ENCODE data around the gene EFNA4. TPM values are rescaled to one million over a fixed set of nuclear protein-coding genes. Genes with fewer than 3 reads are reported as not detected.

Gene EFNA4
- total RNA-seq, 3 donors from 2014 or later = 4.2 to 4.5 (median 4.3) TPM

- Mint-ChIP-seq H3K36me3 (ENCODE audit: insufficient read depth) (no peaks in the 10 kb centered on the region), H3K4me1 (ENCODE audit: low read depth) (no peaks in the 10 kb centered on the region), H3K4me3 (no peak overlapping the region), H3K9me3 (no peaks in the 10 kb centered on the region), H3K27me3 (ENCODE audit: low read depth) (peaks cover 1% of the 10 kb centered on the region)
- DNase-seq (no peak), ATAC-seq (no peak)
These were observed 37.4 kb upstream of the EFNA4 start for GRCh38 chr1:155026154-155026553.

GRCh38 chr1:155026588-155026987, 37.0 kb upstream of the EFNA4 start:
- no peak for ATAC-seq
- Mint-ChIP-seq H3K36me3 (ENCODE audit: insufficient read depth) (no peaks in the 10 kb centered on the region), H3K4me3 (no peak overlapping the region), H3K9me3 (no peaks in the 10 kb centered on the region), H3K4me1 (ENCODE audit: low read depth) (no peaks in the 10 kb centered on the region), H3K27me3 (ENCODE audit: low read depth) (peaks cover 1% of the 10 kb centered on the region)
- DNase-seq = no peak

GRCh38 chr1:155029513-155030242, 33.9 kb upstream of the EFNA4 start:
- ATAC-seq (no peak), DNase-seq (no peak)
- H3K4me3 Mint-ChIP-seq = no peak overlapping the region
- H3K27me3 Mint-ChIP-seq (ENCODE audit: low read depth) = peaks cover 1% of the 10 kb centered on the region
- no peaks in the 10 kb centered on the region for H3K9me3 Mint-ChIP-seq
- no peaks in the 10 kb centered on the region for H3K4me1 Mint-ChIP-seq (ENCODE audit: low read depth)
- H3K36me3 Mint-ChIP-seq (ENCODE audit: insufficient read depth) = no peaks in the 10 kb centered on the region

GRCh38 chr1:155030243-155030795, 33.2 kb upstream of the EFNA4 start:
- H3K27me3 Mint-ChIP-seq (ENCODE audit: low read depth) = peaks cover 1% of the 10 kb centered on the region
- no peak overlapping the region for H3K4me3 Mint-ChIP-seq

GRCh38 chr1:155030899-155031298, 32.6 kb upstream of the EFNA4 start:
- Mint-ChIP-seq H3K27me3 (ENCODE audit: low read depth) (peaks cover 1% of the 10 kb centered on the region), H3K9me3 (no peaks in the 10 kb centered on the region), H3K4me3 (no peak overlapping the region), H3K36me3 (ENCODE audit: insufficient read depth) (no peaks in the 10 kb centered on the region), H3K4me1 (ENCODE audit: low read depth) (no peaks in the 10 kb centered on the region)
- ATAC-seq = no peak
- no peak for DNase-seq

More at GRCh38 chr1:155030243-155030795, 33.2 kb upstream of the EFNA4 start:
- ATAC-seq (no peak), DNase-seq (no peak)
- Mint-ChIP-seq H3K9me3 (no peaks in the 10 kb centered on the region), H3K4me1 (ENCODE audit: low read depth) (no peaks in the 10 kb centered on the region), H3K36me3 (ENCODE audit: insufficient read depth) (no peaks in the 10 kb centered on the region)

GRCh38 chr1:155032886-155033285, 30.7 kb upstream of the EFNA4 start:
- DNase-seq (no peak), ATAC-seq (no peak)
- Mint-ChIP-seq H3K4me3 (no peak overlapping the region), H3K27me3 (ENCODE audit: low read depth) (peaks cover 1% of the 10 kb centered on the region), H3K4me1 (ENCODE audit: low read depth) (no peaks in the 10 kb centered on the region), H3K9me3 (no peaks in the 10 kb centered on the region), H3K36me3 (ENCODE audit: insufficient read depth) (no peaks in the 10 kb centered on the region)

- DNase-seq (no peak), ATAC-seq (no peak)
- H3K27me3 Mint-ChIP-seq (ENCODE audit: low read depth) = peaks cover 2% of the 10 kb centered on the region
- no peaks in the 10 kb centered on the region for H3K9me3 Mint-ChIP-seq
- H3K4me1 Mint-ChIP-seq (ENCODE audit: low read depth) = no peaks in the 10 kb centered on the region
- no peak within 1 kb of the TSS for H3K4me3 Mint-ChIP-seq
- no peaks in the 10 kb centered on the region for H3K36me3 Mint-ChIP-seq (ENCODE audit: insufficient read depth)
These were observed 30.0 kb upstream of the EFNA4 start, which contains the start of the genes DCST1 and DCST2 for GRCh38 chr1:155033524-155033923. TSS of gene DCST1 (plus strand) at chr1:155033824. CDS start at chr1:155034037, 213 bp downstream. TSS of gene DCST2 (minus strand) at chr1:155033781. CDS start at chr1:155033701, 80 bp downstream.

- ATAC-seq (no peak), DNase-seq (no peak)
- no peak overlapping the region for H3K4me3 Mint-ChIP-seq
- peaks cover 4% of the 10 kb centered on the region for H3K27me3 Mint-ChIP-seq (ENCODE audit: low read depth)
- H3K36me3 Mint-ChIP-seq (ENCODE audit: insufficient read depth) = no peaks in the 10 kb centered on the region
- H3K4me1 Mint-ChIP-seq (ENCODE audit: low read depth) = no peaks in the 10 kb centered on the region
- H3K9me3 Mint-ChIP-seq = no peaks in the 10 kb centered on the region
These were observed 29.0 kb upstream of the EFNA4 start for GRCh38 chr1:155034318-155035208.

GRCh38 chr1:155035936-155036335, 27.6 kb upstream of the EFNA4 start:
- Mint-ChIP-seq H3K9me3 (no peaks in the 10 kb centered on the region), H3K4me1 (ENCODE audit: low read depth) (no peaks in the 10 kb centered on the region), H3K27me3 (ENCODE audit: low read depth) (peaks cover 3% of the 10 kb centered on the region), H3K36me3 (ENCODE audit: insufficient read depth) (no peaks in the 10 kb centered on the region), H3K4me3 (no peak overlapping the region)
- DNase-seq (no peak), ATAC-seq (no peak)

GRCh38 chr1:155037043-155037442, 26.5 kb upstream of the EFNA4 start:
- no peak for ATAC-seq
- H3K4me1 Mint-ChIP-seq (ENCODE audit: low read depth) = no peaks in the 10 kb centered on the region
- H3K27me3 Mint-ChIP-seq (ENCODE audit: low read depth) = peaks cover 3% of the 10 kb centered on the region
- no peak for DNase-seq
- H3K36me3 Mint-ChIP-seq (ENCODE audit: insufficient read depth) = no peaks in the 10 kb centered on the region
- H3K9me3 Mint-ChIP-seq = no peaks in the 10 kb centered on the region
- H3K4me3 Mint-ChIP-seq = no peak overlapping the region

GRCh38 chr1:155037851-155038441, 25.6 kb upstream of the EFNA4 start:
- Mint-ChIP-seq H3K9me3 (no peaks in the 10 kb centered on the region), H3K36me3 (ENCODE audit: insufficient read depth) (no peaks in the 10 kb centered on the region)

GRCh38 chr1:155038602-155039307, 24.8 kb upstream of the EFNA4 start:
- no peaks in the 10 kb centered on the region for H3K9me3 Mint-ChIP-seq
- ATAC-seq (no peak), DNase-seq (no peak)
- H3K36me3 Mint-ChIP-seq (ENCODE audit: insufficient read depth) = no peaks in the 10 kb centered on the region
- peaks cover 4% of the 10 kb centered on the region for H3K27me3 Mint-ChIP-seq (ENCODE audit: low read depth)
- H3K4me1 Mint-ChIP-seq (ENCODE audit: low read depth) = no peaks in the 10 kb centered on the region
- no peak overlapping the region for H3K4me3 Mint-ChIP-seq

More at GRCh38 chr1:155037851-155038441, 25.6 kb upstream of the EFNA4 start:
- Mint-ChIP-seq H3K27me3 (ENCODE audit: low read depth) (peaks cover 3% of the 10 kb centered on the region), H3K4me1 (ENCODE audit: low read depth) (no peaks in the 10 kb centered on the region), H3K4me3 (no peak overlapping the region)
- DNase-seq (no peak), ATAC-seq (no peak)

- Mint-ChIP-seq H3K4me3 (no peak overlapping the region), H3K4me1 (ENCODE audit: low read depth) (no peaks in the 10 kb centered on the region), H3K36me3 (ENCODE audit: insufficient read depth) (no peaks in the 10 kb centered on the region), H3K9me3 (no peaks in the 10 kb centered on the region), H3K27me3 (ENCODE audit: low read depth) (peaks cover 6% of the 10 kb centered on the region)
- ATAC-seq = no peak
- no peak for DNase-seq
These were observed 24.3 kb upstream of the EFNA4 start for GRCh38 chr1:155039308-155039669.

Data from activated T-cell treated with anti-CD3 and anti-CD28 coated beads, Interleukin-2, amount 50 U/mL, for 4 hours (primary cell).